ENCODE results near the gene JAGN1. TPM values are rescaled to one million over a fixed set of nuclear protein-coding genes. Genes with fewer than 3 reads are reported as not detected.

Gene JAGN1
- total and polyA plus RNA-seq, 5 donors, result 20.3 to 26.0 (median 20.5) TPM

GRCh38 chr3:9918261-9919038 is 28.0 kb downstream of the JAGN1 start:
- H3K4me3 ChIP-seq (ENCODE audit: low read length), result no peak overlapping the region
- peak in 1 of 3 donors; percentile 54 for DNase-seq
- ATAC-seq, result no peak
- intact Hi-C loops (cut with DNase I), result loop anchor here in 1 of 4 donors (10.0 kb wide), 1 partner anchor 74 kb away; the partner anchor contains the start of gene RPUSD3
- H3K27me3 ChIP-seq (ENCODE audit: control insufficient read depth, insufficient read depth), result no peaks in the 10 kb centered on the region
- H3K4me1 ChIP-seq (ENCODE audit: control insufficient read depth, insufficient read depth, low read length), result peaks cover 6% of the 10 kb centered on the region
- no peaks in the 10 kb centered on the region for H3K9me3 ChIP-seq (ENCODE audit: control insufficient read depth, low read length)
- H3K27ac ChIP-seq (ENCODE audit: low read length), result no peak overlapping the region
- WGBS, result 94% methylated on average over 8 of the region's 8 CpGs

GRCh38 chr3:9928158-9928557 is 37.7 kb downstream of the JAGN1 start:
- Histone ChIP-seq H3K27ac (ENCODE audit: low read length) (no peak overlapping the region), H3K4me3 (ENCODE audit: low read length) (no peak overlapping the region), H3K9me3 (ENCODE audit: control insufficient read depth, low read length) (no peaks in the 10 kb centered on the region), H3K4me1 (ENCODE audit: control insufficient read depth, insufficient read depth, low read length) (no peaks in the 10 kb centered on the region), H3K27me3 (ENCODE audit: control insufficient read depth, insufficient read depth) (no peaks in the 10 kb centered on the region)
- intact Hi-C loops (cut with DNase I), result no loop called here
- DNase-seq (peak in 1 of 3 donors; percentile 55), ATAC-seq (no peak)
- 94% methylated on average over 23 of the region's 23 CpGs for WGBS

GRCh38 chr3:9930804-9931418 is 40.5 kb downstream of the JAGN1 start:
- Histone ChIP-seq H3K4me1 (ENCODE audit: control insufficient read depth, insufficient read depth, low read length) (peaks cover 9% of the 10 kb centered on the region), H3K9me3 (ENCODE audit: control insufficient read depth, low read length) (no peaks in the 10 kb centered on the region), H3K4me3 (ENCODE audit: low read length) (no peak overlapping the region), H3K27ac (ENCODE audit: low read length) (no peak overlapping the region), H3K27me3 (ENCODE audit: control insufficient read depth, insufficient read depth) (no peaks in the 10 kb centered on the region)
- WGBS, result 94% methylated on average over 4 of the region's 4 CpGs
- intact Hi-C loops (cut with DNase I), result no loop called here
- no peak for DNase-seq
- ATAC-seq, result no peak

- WGBS, result 4% methylated on average over 13 of the region's 13 CpGs
- Histone ChIP-seq H3K27me3 (ENCODE audit: control insufficient read depth, insufficient read depth) (no peaks in the 10 kb centered on the region), H3K4me1 (ENCODE audit: control insufficient read depth, insufficient read depth, low read length) (peaks cover 9% of the 10 kb centered on the region), H3K4me3 (ENCODE audit: low read length) (peak overlapping the region; percentile 63), H3K27ac (ENCODE audit: low read length) (peak overlapping the region; percentile 38), H3K9me3 (ENCODE audit: control insufficient read depth, low read length) (no peaks in the 10 kb centered on the region)
- intact Hi-C loops (cut with DNase I), result no loop called here
- no peak for DNase-seq
- ATAC-seq, result no peak
Measured at GRCh38 chr3:9932535-9932842, 42.1 kb downstream of the JAGN1 start.

- ATAC-seq, result peak; percentile 87 to 91
- WGBS, result under 1% methylated on average over 77 of the region's 77 CpGs
- intact Hi-C loops (cut with DNase I), result no loop called here
Measured at GRCh38 chr3:9932843-9933560, 42.6 kb downstream of the JAGN1 start.

GRCh38 chr3:9933561-9934234 is 43.3 kb downstream of the JAGN1 start, which contains the start of gene CRELD1:
Gene CRELD1, plus strand, starts transcription at chr3:9933834. Its CDS starts 605 bp downstream, at chr3:9934439.
- Histone ChIP-seq H3K4me1 (ENCODE audit: control insufficient read depth, insufficient read depth, low read length) (peaks cover 9% of the 10 kb centered on the region), H3K27ac (ENCODE audit: low read length) (peak within 1 kb of the TSS; percentile 86), H3K27me3 (ENCODE audit: control insufficient read depth, insufficient read depth) (no peaks in the 10 kb centered on the region), H3K4me3 (ENCODE audit: low read length) (peak within 1 kb of the TSS; percentile 63), H3K9me3 (ENCODE audit: control insufficient read depth, low read length) (no peaks in the 10 kb centered on the region)
- DNase-seq (peak; percentile 94 to 98 (median 98)), ATAC-seq (peak; percentile 96)
- intact Hi-C loops (cut with DNase I), result no loop called here
- WGBS, result under 1% methylated on average over 50 of the region's 50 CpGs

More at GRCh38 chr3:9932843-9933560, 42.6 kb downstream of the JAGN1 start:
- H3K4me1 ChIP-seq (ENCODE audit: control insufficient read depth, insufficient read depth, low read length), result peaks cover 9% of the 10 kb centered on the region
- peak; percentile 86 to 94 (median 93) for DNase-seq
- H3K27ac ChIP-seq (ENCODE audit: low read length), result peak overlapping the region; percentile 55
- no peaks in the 10 kb centered on the region for H3K27me3 ChIP-seq (ENCODE audit: control insufficient read depth, insufficient read depth)
- peak overlapping the region; percentile 63 for H3K4me3 ChIP-seq (ENCODE audit: low read length)
- no peaks in the 10 kb centered on the region for H3K9me3 ChIP-seq (ENCODE audit: control insufficient read depth, low read length)

- intact Hi-C loops (cut with DNase I), result no loop called here
- WGBS, result 15% methylated on average over 11 of the region's 11 CpGs
- ATAC-seq (peak in 1 of 2 donors; percentile 0), DNase-seq (peak in 1 of 3 donors; percentile 53)
- Histone ChIP-seq H3K9me3 (ENCODE audit: control insufficient read depth, low read length) (no peaks in the 10 kb centered on the region), H3K27ac (ENCODE audit: low read length) (peak overlapping the region; percentile 86), H3K4me1 (ENCODE audit: control insufficient read depth, insufficient read depth, low read length) (peaks cover 9% of the 10 kb centered on the region), H3K27me3 (ENCODE audit: control insufficient read depth, insufficient read depth) (no peaks in the 10 kb centered on the region), H3K4me3 (ENCODE audit: low read length) (peak overlapping the region; percentile 63)
Measured at GRCh38 chr3:9934235-9934621, 43.8 kb downstream of the JAGN1 start.

GRCh38 chr3:9934993-9935392 is 44.6 kb downstream of the JAGN1 start:
- no peaks in the 10 kb centered on the region for H3K9me3 ChIP-seq (ENCODE audit: control insufficient read depth, low read length)
- 63% methylated on average over 4 of the region's 4 CpGs for WGBS
- peaks cover 9% of the 10 kb centered on the region for H3K4me1 ChIP-seq (ENCODE audit: control insufficient read depth, insufficient read depth, low read length)
- peak overlapping the region; percentile 63 for H3K4me3 ChIP-seq (ENCODE audit: low read length)
- intact Hi-C loops (cut with DNase I), result no loop called here
- ATAC-seq (no peak), DNase-seq (no peak)
- H3K27me3 ChIP-seq (ENCODE audit: control insufficient read depth, insufficient read depth), result no peaks in the 10 kb centered on the region
- no peak overlapping the region for H3K27ac ChIP-seq (ENCODE audit: low read length)

- intact Hi-C loops (cut with DNase I), result no loop called here
- Histone ChIP-seq H3K4me3 (ENCODE audit: low read length) (no peak overlapping the region), H3K27me3 (ENCODE audit: control insufficient read depth, insufficient read depth) (no peaks in the 10 kb centered on the region), H3K27ac (ENCODE audit: low read length) (no peak overlapping the region), H3K4me1 (ENCODE audit: control insufficient read depth, insufficient read depth, low read length) (peaks cover 9% of the 10 kb centered on the region), H3K9me3 (ENCODE audit: control insufficient read depth, low read length) (no peaks in the 10 kb centered on the region)
- 87% methylated on average over 5 of the region's 5 CpGs for WGBS
- ATAC-seq (no peak), DNase-seq (no peak)
Measured at GRCh38 chr3:9935966-9936510, 45.6 kb downstream of the JAGN1 start.

- no peak for DNase-seq
Measured at GRCh38 chr3:9937486-9938238, 47.3 kb downstream of the JAGN1 start.

More at GRCh38 chr3:9937486-9938238, 47.3 kb downstream of the JAGN1 start:
- Histone ChIP-seq H3K9me3 (ENCODE audit: control insufficient read depth, low read length) (no peaks in the 10 kb centered on the region), H3K4me3 (ENCODE audit: low read length) (no peak overlapping the region), H3K4me1 (ENCODE audit: control insufficient read depth, insufficient read depth, low read length) (peaks cover 9% of the 10 kb centered on the region), H3K27ac (ENCODE audit: low read length) (no peak overlapping the region), H3K27me3 (ENCODE audit: control insufficient read depth, insufficient read depth) (no peaks in the 10 kb centered on the region)
- intact Hi-C loops (cut with DNase I), result no loop called here
- WGBS, result 95% methylated on average over 13 of the region's 13 CpGs
- no peak for ATAC-seq
